Stimulated activated naive CD4-positive, alpha-beta T cell (primary cell): ENCODE data around the gene VMP1.
"Not testable (repeated sequence)": the region's sequence is repeated elsewhere in the genome, so short reads cannot be mapped to it uniquely, and the experiment has no call there.

Experiments
- DNase-seq, 6 experiments: peaks; one replicate each; lab custom pipeline; 2025; lab: John Stamatoyannopoulos, UW

The VMP1 gene

DNA sequence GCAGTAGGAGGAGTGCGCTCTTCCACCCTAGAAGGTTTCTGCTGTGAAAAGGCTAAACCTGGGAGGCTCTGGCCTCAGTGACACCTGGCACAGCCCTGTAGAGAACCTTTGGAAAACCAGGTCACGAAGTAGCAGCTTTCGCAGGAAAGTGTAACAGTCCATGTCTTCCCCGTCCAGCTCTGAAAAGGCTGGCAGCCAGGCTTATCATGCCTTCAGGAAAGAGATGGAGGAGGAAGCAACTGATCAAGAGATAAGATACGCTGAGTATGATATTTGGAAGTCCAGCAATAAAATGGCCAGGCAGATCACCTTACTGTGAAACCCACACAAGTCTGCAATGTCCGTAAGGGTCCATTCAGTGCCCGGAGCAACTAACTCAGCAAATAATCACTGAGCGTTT lies 163.0 kb downstream of the VMP1 start:
- no peak for DNase-seq

GRCh38 chr17:59872351-59872750 lies 164.9 kb downstream of the VMP1 start:
- no peak for DNase-seq

DNA sequence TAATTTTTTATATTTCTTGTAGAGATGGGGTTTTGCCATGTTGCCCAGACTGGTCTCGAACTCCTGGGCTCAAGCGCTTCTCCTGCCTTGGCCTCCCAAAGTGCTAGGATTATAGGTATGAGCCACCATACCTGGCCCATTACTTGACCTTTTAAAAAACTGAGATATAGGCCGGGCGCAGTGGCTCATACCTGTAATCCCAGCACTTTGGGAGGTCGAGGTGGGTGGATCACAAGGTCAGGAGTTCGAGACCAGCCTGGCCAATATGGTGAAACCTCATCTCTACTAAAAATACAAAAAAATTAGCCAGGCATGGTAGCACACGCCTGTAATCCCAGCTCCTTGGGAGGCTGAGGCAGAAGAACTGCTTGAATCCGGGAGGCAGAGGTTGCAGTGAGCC lies 166.0 kb downstream of the VMP1 start:
- DNase-seq = not testable (repeated sequence)

GRCh38 chr17:59874376-59874775 lies 166.9 kb downstream of the VMP1 start:
- DNase-seq = no peak

GRCh38 chr17:59876107-59876506 lies 168.7 kb downstream of the VMP1 start:
- no peak for DNase-seq

DNA sequence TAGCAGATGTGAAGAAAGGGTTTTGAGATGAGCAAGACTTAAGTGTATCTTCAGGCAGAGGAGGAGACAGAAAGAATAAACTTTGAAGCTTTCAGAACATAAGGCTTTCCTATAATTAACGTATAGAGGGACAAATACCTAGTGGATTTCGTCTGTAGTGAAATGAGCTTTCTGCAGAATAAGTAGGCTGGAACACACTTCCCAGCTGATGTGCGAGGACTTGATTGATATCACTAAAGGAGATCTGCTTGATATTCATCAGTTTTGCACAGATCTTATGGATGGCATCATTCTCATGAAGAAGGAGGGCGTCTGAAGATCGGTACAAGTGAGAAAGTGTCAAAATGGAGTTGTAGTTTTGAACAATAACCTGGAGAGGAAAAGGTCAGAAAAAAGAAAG lies 170.5 kb downstream of the VMP1 start:
- no peak for DNase-seq

DNA sequence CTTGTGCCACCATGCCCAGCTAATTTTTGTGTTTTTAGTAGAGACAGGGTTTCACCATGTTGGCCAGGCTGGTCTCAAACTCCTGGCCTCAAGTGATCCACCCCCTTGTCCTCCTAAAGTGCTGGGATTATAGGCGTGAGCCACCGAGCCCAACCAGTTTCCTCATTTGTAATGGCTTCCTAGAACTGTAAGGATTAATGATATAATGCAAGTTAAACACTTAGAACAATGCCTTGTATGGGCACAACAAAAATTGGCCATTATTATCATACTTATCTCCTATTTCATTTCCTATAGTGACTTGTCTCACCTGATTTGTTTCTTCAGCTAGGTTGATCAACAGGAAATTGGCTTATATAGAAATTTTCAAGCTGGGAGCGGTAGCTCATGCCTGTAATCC lies 171.2 kb downstream of the VMP1 start:
- no peak for DNase-seq

DNA sequence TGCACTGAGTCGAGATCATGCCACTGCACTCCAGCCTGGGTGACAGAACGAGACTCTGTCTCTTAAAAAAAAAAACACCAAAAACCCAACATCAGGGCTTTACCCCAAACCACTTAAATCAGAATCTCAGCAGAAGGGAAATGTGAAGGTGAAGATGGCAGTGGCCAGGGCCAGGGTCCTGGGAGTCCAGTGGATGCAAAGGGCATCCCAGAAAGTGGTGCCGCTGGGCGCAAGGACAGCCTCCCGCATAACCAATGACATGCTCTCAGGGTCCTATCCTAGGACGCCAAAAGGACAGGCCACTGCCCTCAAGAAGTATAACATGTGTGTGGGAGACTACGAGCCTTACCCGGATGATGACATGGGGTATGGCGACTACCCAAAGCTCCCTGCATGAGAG lies 177.4 kb downstream of the VMP1 start:
- no peak for DNase-seq

- DNase-seq = no peak
These were observed 180.8 kb downstream of the VMP1 start for GRCh38 chr17:59888145-59888750.

GRCh38 chr17:59890720-59891119 lies 183.3 kb downstream of the VMP1 start:
- DNase-seq = no peak
